Measurements from ENCODE around the gene SETMAR.
"Not testable (repeated sequence)": the region's sequence is repeated elsewhere in the genome, so short reads cannot be mapped to it uniquely, and the experiment has no call there.

The SETMAR gene

GRCh38 chr3:4297486-4297885 lies 5.7 kb upstream of the SETMAR start:
- TF ChIP-seq CTCF (IDR thresholded peaks at IDR 0.05; ENCODE audit: borderline replicate concordance, insufficient read depth, low read depth, low read length) = no peak
- H3K4me3 ChIP-seq (ENCODE audit: low read depth, low read length) = no peak overlapping the region

- no peak overlapping the region for H3K4me3 ChIP-seq (ENCODE audit: low read depth, low read length)
- TF ChIP-seq CTCF (IDR thresholded peaks at IDR 0.05; ENCODE audit: borderline replicate concordance, insufficient read depth, low read depth, low read length) = no peak
Observed at GRCh38 chr3:4302747-4303146, 422 bp upstream of the SETMAR start.

- not testable (repeated sequence) for H3K4me3 ChIP-seq (ENCODE audit: low read depth, low read length)
Observed at GRCh38 chr3:4305210-4305609, 2.0 kb downstream of the SETMAR start.

GRCh38 chr3:4306091-4306490 lies 2.9 kb downstream of the SETMAR start:
- H3K4me3 ChIP-seq (ENCODE audit: low read depth, low read length) = no peak overlapping the region
- no peak for TF ChIP-seq CTCF (IDR thresholded peaks at IDR 0.05; ENCODE audit: borderline replicate concordance, insufficient read depth, low read depth, low read length)

- no peak for TF ChIP-seq CTCF (IDR thresholded peaks at IDR 0.05; ENCODE audit: borderline replicate concordance, insufficient read depth, low read depth, low read length)
- H3K4me3 ChIP-seq (ENCODE audit: low read depth, low read length) = no peak overlapping the region
Observed at GRCh38 chr3:4306860-4307259, 3.7 kb downstream of the SETMAR start.

GRCh38 chr3:4309491-4310128 lies 6.4 kb downstream of the SETMAR start:
- no peak for TF ChIP-seq CTCF (IDR thresholded peaks at IDR 0.05; ENCODE audit: borderline replicate concordance, insufficient read depth, low read depth, low read length)
- no peak overlapping the region for H3K4me3 ChIP-seq (ENCODE audit: low read depth, low read length)

- no peak for TF ChIP-seq CTCF (IDR thresholded peaks at IDR 0.05; ENCODE audit: borderline replicate concordance, insufficient read depth, low read depth, low read length)
- H3K4me3 ChIP-seq (ENCODE audit: low read depth, low read length) = no peak overlapping the region
Observed at GRCh38 chr3:4310971-4311370, 7.8 kb downstream of the SETMAR start.

- H3K4me3 ChIP-seq (ENCODE audit: low read depth, low read length) = no peak overlapping the region
- no peak for TF ChIP-seq CTCF (IDR thresholded peaks at IDR 0.05; ENCODE audit: borderline replicate concordance, insufficient read depth, low read depth, low read length)
Observed at GRCh38 chr3:4311496-4311895, 8.3 kb downstream of the SETMAR start.
